ENCODE results near the gene PDGFB.

PDGFB gene

GRCh38 chr22:39276440-39277141 lies 31.8 kb upstream of the PDGFB start:
- no peak for DNase-seq (ENCODE audit: low spot score)

- no peak for DNase-seq (ENCODE audit: low spot score)
Observed at GRCh38 chr22:39275814-39276439, 31.1 kb upstream of the PDGFB start.

GRCh38 chr22:39273950-39274887 lies 29.4 kb upstream of the PDGFB start:
- no peak for DNase-seq (ENCODE audit: low spot score)

- DNase-seq (ENCODE audit: low spot score): no peak
Observed at GRCh38 chr22:39270792-39271191, 26.0 kb upstream of the PDGFB start.

- no peak for DNase-seq (ENCODE audit: low spot score)
Observed at GRCh38 chr22:39270280-39270679, 25.5 kb upstream of the PDGFB start.

- DNase-seq (ENCODE audit: low spot score): no peak
Observed at GRCh38 chr22:39269095-39269790, 24.5 kb upstream of the PDGFB start.

GRCh38 chr22:39268645-39269044 lies 23.9 kb upstream of the PDGFB start:
- no peak for DNase-seq (ENCODE audit: low spot score)

GRCh38 chr22:39267974-39268373 lies 23.2 kb upstream of the PDGFB start:
- no peak for DNase-seq (ENCODE audit: low spot score)

GRCh38 chr22:39266398-39267030 lies 21.7 kb upstream of the PDGFB start:
- no peak for DNase-seq (ENCODE audit: low spot score)

- no peak for DNase-seq (ENCODE audit: low spot score)
Observed at GRCh38 chr22:39265143-39265886, 20.5 kb upstream of the PDGFB start.

GRCh38 chr22:39264349-39265038 lies 19.7 kb upstream of the PDGFB start:
- no peak for DNase-seq (ENCODE audit: low spot score)

- no peak for DNase-seq (ENCODE audit: low spot score)
Observed at GRCh38 chr22:39263626-39264348, 19.0 kb upstream of the PDGFB start.

- no peak for DNase-seq (ENCODE audit: low spot score)
Observed at GRCh38 chr22:39259666-39260065, 14.9 kb upstream of the PDGFB start.

- no peak for DNase-seq (ENCODE audit: low spot score)
Observed at GRCh38 chr22:39257901-39258475, 13.2 kb upstream of the PDGFB start.

- no peak for DNase-seq (ENCODE audit: low spot score)
Observed at GRCh38 chr22:39256979-39257378, 12.2 kb upstream of the PDGFB start.

GRCh38 chr22:39256186-39256552 lies 11.4 kb upstream of the PDGFB start:
- DNase-seq (ENCODE audit: low spot score): no peak

- no peak for DNase-seq (ENCODE audit: low spot score)
Observed at GRCh38 chr22:39255449-39256185, 10.8 kb upstream of the PDGFB start.

- peak; percentile 84 for DNase-seq (ENCODE audit: low spot score)
Observed at GRCh38 chr22:39254789-39255298, 10.1 kb upstream of the PDGFB start.
